Ishikawa (cell line): ENCODE measurements around the gene DMD.

Source experiments
- CEBPB ChIP-seq: IDR thresholded peaks from 2 replicates; pipeline ENCODE4 v1.6.1; 2012
- CREB1 ChIP-seq: IDR thresholded peaks from 2 replicates; pipeline ENCODE4 v1.6.1; 2012; ENCODE audit warnings: low read depth
- EGR1 ChIP-seq: IDR thresholded peaks from 2 replicates; pipeline ENCODE4 v1.6.1; 2012
- EP300 ChIP-seq: IDR thresholded peaks from 2 replicates; pipeline ENCODE4 v1.6.1; 2012; ENCODE audit warnings: borderline replicate concordance
- FOXM1 ChIP-seq: IDR thresholded peaks from 2 replicates; pipeline ENCODE4 v1.6.1; 2012; ENCODE audit warnings: low read depth, borderline replicate concordance
- NFIC ChIP-seq: IDR thresholded peaks from 2 replicates; pipeline ENCODE4 v1.6.1; 2012
- RAD21 ChIP-seq: IDR thresholded peaks from 2 replicates; pipeline ENCODE4 v1.6.1; 2012; ENCODE audit warnings: low read depth
- TAF1 ChIP-seq: IDR thresholded peaks from 2 replicates; pipeline ENCODE4 v1.6.1; 2012; ENCODE audit warnings: low read depth, mild to moderate bottlenecking
- TEAD4 ChIP-seq: IDR thresholded peaks from 2 replicates; pipeline ENCODE4 v1.6.1; 2012
- YY1 ChIP-seq: IDR thresholded peaks from 2 replicates; pipeline ENCODE4 v1.6.1; 2012; ENCODE audit warnings: low read depth
- TF ChIP-seq, protein P1 (sequence below): IDR thresholded peaks from 2 replicates; pipeline ENCODE4 v1.6.1; 2012
- TF ChIP-seq, protein P2 (sequence below): IDR thresholded peaks from 2 replicates; pipeline ENCODE4 v1.6.1; 2012
- TF ChIP-seq, protein P3 (sequence below): IDR thresholded peaks from 2 replicates; pipeline ENCODE4 v1.6.1; 2012; ENCODE audit warnings: low read depth, mild to moderate bottlenecking

GRCh38 chrX:31931225-31931624 lies 1280.1 kb downstream of the DMD start:
- TF ChIP-seq FOXM1 (no peak), YY1 (no peak), TAF1 (no peak), EP300 (no peak), RAD21 (no peak), TEAD4 (no peak), CREB1 (no peak), CEBPB (no peak), EGR1 (no peak), NFIC (no peak)
- TF ChIP-seq, protein P1, sequence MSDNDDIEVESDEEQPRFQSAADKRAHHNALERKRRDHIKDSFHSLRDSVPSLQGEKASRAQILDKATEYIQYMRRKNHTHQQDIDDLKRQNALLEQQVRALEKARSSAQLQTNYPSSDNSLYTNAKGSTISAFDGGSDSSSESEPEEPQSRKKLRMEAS: no peak
- TF ChIP-seq, protein P2, sequence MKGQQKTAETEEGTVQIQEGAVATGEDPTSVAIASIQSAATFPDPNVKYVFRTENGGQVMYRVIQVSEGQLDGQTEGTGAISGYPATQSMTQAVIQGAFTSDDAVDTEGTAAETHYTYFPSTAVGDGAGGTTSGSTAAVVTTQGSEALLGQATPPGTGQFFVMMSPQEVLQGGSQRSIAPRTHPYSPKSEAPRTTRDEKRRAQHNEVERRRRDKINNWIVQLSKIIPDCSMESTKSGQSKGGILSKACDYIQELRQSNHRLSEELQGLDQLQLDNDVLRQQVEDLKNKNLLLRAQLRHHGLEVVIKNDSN: no peak
- TF ChIP-seq, protein P3, sequence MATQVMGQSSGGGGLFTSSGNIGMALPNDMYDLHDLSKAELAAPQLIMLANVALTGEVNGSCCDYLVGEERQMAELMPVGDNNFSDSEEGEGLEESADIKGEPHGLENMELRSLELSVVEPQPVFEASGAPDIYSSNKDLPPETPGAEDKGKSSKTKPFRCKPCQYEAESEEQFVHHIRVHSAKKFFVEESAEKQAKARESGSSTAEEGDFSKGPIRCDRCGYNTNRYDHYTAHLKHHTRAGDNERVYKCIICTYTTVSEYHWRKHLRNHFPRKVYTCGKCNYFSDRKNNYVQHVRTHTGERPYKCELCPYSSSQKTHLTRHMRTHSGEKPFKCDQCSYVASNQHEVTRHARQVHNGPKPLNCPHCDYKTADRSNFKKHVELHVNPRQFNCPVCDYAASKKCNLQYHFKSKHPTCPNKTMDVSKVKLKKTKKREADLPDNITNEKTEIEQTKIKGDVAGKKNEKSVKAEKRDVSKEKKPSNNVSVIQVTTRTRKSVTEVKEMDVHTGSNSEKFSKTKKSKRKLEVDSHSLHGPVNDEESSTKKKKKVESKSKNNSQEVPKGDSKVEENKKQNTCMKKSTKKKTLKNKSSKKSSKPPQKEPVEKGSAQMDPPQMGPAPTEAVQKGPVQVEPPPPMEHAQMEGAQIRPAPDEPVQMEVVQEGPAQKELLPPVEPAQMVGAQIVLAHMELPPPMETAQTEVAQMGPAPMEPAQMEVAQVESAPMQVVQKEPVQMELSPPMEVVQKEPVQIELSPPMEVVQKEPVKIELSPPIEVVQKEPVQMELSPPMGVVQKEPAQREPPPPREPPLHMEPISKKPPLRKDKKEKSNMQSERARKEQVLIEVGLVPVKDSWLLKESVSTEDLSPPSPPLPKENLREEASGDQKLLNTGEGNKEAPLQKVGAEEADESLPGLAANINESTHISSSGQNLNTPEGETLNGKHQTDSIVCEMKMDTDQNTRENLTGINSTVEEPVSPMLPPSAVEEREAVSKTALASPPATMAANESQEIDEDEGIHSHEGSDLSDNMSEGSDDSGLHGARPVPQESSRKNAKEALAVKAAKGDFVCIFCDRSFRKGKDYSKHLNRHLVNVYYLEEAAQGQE: no peak
